ENCODE results near the gene JAZF1.

DNA sequence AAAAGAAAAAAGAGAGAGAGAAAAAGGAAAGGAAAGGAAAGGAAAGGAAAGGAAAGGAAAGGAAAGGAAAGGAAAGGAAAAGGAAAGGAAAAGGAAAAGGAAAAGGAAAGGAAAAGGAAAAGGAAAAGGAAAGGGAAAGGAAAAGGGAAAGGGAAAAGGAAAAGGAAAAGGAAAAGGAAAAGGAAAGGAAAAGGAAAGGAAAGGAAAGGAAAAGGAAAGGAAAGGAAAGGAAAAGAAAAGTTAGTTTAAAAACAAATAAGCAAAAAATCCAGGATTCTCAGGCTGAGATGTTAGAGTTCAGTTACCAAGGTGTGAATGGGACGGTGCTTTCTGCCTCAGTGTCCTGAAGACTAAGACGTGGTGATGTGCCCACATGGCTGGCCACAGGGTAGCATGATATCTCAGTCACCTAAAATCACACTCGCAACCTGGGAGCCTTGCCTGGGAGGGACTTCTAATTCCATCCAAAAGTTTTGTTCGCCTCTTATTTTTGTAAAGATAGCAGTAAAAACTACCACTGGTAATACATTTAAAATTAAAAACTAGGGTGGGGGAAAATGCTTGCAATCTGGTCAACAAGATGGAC is 70.1 kb downstream of the JAZF1 start:
- TF ChIP-seq TARDBP (IDR thresholded peaks at IDR 0.05; ENCODE audit: borderline replicate concordance): no peak
- TF ChIP-seq, protein P1, sequence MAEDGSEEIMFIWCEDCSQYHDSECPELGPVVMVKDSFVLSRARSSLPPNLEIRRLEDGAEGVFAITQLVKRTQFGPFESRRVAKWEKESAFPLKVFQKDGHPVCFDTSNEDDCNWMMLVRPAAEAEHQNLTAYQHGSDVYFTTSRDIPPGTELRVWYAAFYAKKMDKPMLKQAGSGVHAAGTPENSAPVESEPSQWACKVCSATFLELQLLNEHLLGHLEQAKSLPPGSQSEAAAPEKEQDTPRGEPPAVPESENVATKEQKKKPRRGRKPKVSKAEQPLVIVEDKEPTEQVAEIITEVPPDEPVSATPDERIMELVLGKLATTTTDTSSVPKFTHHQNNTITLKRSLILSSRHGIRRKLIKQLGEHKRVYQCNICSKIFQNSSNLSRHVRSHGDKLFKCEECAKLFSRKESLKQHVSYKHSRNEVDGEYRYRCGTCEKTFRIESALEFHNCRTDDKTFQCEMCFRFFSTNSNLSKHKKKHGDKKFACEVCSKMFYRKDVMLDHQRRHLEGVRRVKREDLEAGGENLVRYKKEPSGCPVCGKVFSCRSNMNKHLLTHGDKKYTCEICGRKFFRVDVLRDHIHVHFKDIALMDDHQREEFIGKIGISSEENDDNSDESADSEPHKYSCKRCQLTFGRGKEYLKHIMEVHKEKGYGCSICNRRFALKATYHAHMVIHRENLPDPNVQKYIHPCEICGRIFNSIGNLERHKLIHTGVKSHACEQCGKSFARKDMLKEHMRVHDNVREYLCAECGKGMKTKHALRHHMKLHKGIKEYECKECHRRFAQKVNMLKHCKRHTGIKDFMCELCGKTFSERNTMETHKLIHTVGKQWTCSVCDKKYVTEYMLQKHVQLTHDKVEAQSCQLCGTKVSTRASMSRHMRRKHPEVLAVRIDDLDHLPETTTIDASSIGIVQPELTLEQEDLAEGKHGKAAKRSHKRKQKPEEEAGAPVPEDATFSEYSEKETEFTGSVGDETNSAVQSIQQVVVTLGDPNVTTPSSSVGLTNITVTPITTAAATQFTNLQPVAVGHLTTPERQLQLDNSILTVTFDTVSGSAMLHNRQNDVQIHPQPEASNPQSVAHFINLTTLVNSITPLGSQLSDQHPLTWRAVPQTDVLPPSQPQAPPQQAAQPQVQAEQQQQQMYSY (CRISPR knock-in tag; IDR thresholded peaks at IDR 0.05): no peak
- TF ChIP-seq REST (IDR thresholded peaks at IDR 0.05; ENCODE audit: low read depth, low read length): no peak
- no peak for TF ChIP-seq POLR2AphosphoS5 (IDR thresholded peaks at IDR 0.05; ENCODE audit: low read length)
- no peak for TF ChIP-seq YY1 (IDR thresholded peaks at IDR 0.05; ENCODE audit: low read depth, low read length)
- TF ChIP-seq RELA (IDR thresholded peaks at IDR 0.05; ENCODE audit: borderline replicate concordance, partially characterized antibody): no peak
- TF ChIP-seq FOXM1 (IDR thresholded peaks at IDR 0.05; ENCODE audit: low read depth, low read length): no peak
- TF ChIP-seq KDM1A (IDR thresholded peaks at IDR 0.05; ENCODE audit: borderline replicate concordance): no peak
- no peak for TF ChIP-seq POLR2A (IDR thresholded peaks at IDR 0.05; ENCODE audit: low read depth, low read length)
- no peak for TF ChIP-seq CHD1 (IDR thresholded peaks at IDR 0.05; ENCODE audit: low read depth, low read length)
- TF ChIP-seq TCF12 (IDR thresholded peaks at IDR 0.05; ENCODE audit: low read depth, low read length): no peak
- no peak for TF ChIP-seq EZH2 (IDR thresholded peaks at IDR 0.05; ENCODE audit: borderline replicate concordance, control insufficient read depth, low read depth, low read length)
- TF ChIP-seq IKZF1 (conservative IDR thresholded peaks at IDR 0.05): no peak
